Measurements from ENCODE around the gene ZNF324. TPM values are rescaled to one million over a fixed set of nuclear protein-coding genes. Genes with fewer than 3 reads are reported as not detected.
"Not testable (repeated sequence)": the region's sequence is repeated elsewhere in the genome, so short reads cannot be mapped to it uniquely, and the experiment has no call there.

The ZNF324 gene
- polyA plus RNA-seq, 1 donor (not counting 4 experiments of a cell fraction or from before 2014, with no cell fraction given) = 5.0 TPM

DNA sequence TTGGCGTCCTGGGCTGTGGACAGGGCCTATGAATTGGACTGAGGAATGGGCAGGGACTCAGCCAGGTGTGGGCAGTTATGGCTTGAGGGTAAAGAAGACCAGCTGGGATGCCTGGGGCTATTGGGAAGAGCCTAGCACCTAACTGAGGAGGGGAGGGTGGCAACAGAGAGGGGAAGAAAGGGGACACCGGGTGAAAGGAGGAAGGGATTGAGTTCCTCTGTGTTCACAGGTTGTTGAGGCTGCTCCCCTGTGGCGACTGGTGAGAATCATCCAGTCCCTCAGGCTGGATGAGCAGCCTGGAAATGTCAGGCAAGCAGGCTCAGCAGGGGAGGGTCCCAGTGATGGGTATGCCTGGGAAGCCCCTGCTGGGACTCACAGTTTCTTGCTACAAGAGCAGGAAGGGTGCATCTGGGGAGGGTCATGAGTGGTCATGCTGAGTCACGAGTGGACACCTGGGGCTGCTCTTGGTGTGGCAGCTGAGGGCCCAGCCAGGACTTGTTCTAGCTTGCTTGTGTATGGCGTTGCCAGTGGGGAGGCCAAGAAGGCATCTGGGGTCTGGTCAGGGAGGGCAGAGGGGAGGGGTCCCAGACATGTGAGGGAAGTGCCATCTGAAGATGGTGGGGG, 1.4 kb downstream of the ZNF324 start:
- no peak overlapping the region for H2AFZ ChIP-seq (ENCODE audit: control insufficient read depth, low read length)
- peaks cover 4% of the 10 kb centered on the region for H4K20me1 ChIP-seq (ENCODE audit: control insufficient read depth, extremely low read depth, insufficient read depth, low read length)
- peak overlapping the region; percentile 24 to 99 (median 29) for H3K4me3 ChIP-seq (ENCODE audit: control insufficient read depth in 2 of 3, extremely low read depth in 1 of 3, insufficient read depth in 2 of 3, low read depth in 1 of 3, low read length in 3 of 3)
- H3K4me1 ChIP-seq (ENCODE audit: control insufficient read depth, extremely low read depth, insufficient read depth, low read length) = peaks cover 14% of the 10 kb centered on the region
- no peaks in the 10 kb centered on the region for H3K9me1 ChIP-seq (ENCODE audit: control insufficient read depth, extremely low read depth, insufficient read depth, low read length)
- FAIRE-seq = no peak
- H3K27me3 ChIP-seq (ENCODE audit: control insufficient read depth, extremely low read depth, insufficient read depth, low read length) = no peaks in the 10 kb centered on the region
- H3K9me3 ChIP-seq (ENCODE audit: control insufficient read depth, low read depth, low read length) = no peaks in the 10 kb centered on the region
- H3K36me3 ChIP-seq (ENCODE audit: control insufficient read depth in 2 of 2, extremely low read depth in 1 of 2, insufficient read depth in 2 of 2, low read length in 2 of 2) = peaks cover 0 to 15% of the 10 kb centered on the region in 2 experiments
- DNase-seq (ENCODE audit: low read depth, low spot score) = no peak
- peak overlapping the region; percentile 87 for H3K4me2 ChIP-seq (ENCODE audit: control insufficient read depth, extremely low read depth, insufficient read depth, low read depth, low read length)
- no peak for TF ChIP-seq EZH2 (IDR thresholded peaks at IDR 0.05; ENCODE audit: low read length)
- TF ChIP-seq, protein P1, sequence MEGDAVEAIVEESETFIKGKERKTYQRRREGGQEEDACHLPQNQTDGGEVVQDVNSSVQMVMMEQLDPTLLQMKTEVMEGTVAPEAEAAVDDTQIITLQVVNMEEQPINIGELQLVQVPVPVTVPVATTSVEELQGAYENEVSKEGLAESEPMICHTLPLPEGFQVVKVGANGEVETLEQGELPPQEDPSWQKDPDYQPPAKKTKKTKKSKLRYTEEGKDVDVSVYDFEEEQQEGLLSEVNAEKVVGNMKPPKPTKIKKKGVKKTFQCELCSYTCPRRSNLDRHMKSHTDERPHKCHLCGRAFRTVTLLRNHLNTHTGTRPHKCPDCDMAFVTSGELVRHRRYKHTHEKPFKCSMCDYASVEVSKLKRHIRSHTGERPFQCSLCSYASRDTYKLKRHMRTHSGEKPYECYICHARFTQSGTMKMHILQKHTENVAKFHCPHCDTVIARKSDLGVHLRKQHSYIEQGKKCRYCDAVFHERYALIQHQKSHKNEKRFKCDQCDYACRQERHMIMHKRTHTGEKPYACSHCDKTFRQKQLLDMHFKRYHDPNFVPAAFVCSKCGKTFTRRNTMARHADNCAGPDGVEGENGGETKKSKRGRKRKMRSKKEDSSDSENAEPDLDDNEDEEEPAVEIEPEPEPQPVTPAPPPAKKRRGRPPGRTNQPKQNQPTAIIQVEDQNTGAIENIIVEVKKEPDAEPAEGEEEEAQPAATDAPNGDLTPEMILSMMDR (optimal IDR thresholded peaks at IDR 0.05 in 1 of 3, IDR thresholded peaks at IDR 0.05 in 1 of 3, conservative IDR thresholded peaks at IDR 0.05 in 1 of 3; ENCODE audit: extremely low read depth in 1 of 3, insufficient read depth in 2 of 3, low read length in 3 of 3) = peak in 1 of 3 experiments; percentile 51
- H3K27ac ChIP-seq (ENCODE audit: control insufficient read depth, insufficient read depth, low read length) = peak overlapping the region; percentile 3
- dilution Hi-C loops (cut with MboI; ENCODE audit: extremely low pct_ligation_motif_present, low sequenced_read_pairs) = no loop called here
- H3K9ac ChIP-seq (ENCODE audit: control insufficient read depth, extremely low read depth, insufficient read depth, low read length) = peak overlapping the region; percentile 22
- peaks cover 23% of the 10 kb centered on the region for H3K79me2 ChIP-seq (ENCODE audit: control insufficient read depth, insufficient read depth, low read length)

DNA sequence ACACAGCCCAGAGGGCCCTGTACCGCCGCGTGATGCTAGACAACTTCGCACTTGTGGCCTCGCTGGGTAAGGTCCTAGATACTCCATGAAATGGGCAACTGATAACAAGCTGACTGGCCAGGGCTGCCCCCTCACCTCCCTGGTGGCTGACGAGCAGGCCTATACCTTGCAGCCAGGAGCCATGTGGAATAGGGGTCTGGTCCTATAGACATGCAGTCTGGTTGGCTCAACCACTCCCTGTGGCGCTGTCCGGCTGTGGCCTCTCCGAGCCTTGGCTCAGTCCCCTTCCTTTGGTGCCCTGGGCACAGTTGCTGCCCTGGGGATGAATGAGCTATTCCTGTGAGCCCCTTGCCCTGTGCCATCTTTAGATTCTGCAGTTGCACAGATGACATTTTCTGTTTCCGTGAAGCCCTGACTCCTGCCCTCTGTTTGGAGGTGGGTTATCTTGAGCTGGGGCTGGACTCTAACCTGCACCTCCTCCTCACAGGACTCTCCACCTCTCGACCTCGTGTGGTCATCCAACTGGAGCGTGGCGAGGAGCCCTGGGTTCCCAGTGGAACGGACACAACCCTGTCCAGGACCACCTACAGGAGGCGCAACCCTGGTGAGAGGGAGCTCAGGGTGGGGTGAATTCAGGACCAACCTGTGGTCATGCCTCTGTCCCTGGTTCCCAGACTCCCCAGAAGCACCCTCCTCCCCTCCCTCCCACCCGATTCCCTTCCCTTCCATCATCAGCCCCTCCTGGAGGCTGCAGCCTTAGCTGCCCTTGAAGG, 2.5 kb downstream of the ZNF324 start:
- Histone ChIP-seq H3K27me3 (ENCODE audit: control insufficient read depth, extremely low read depth, insufficient read depth, low read length) (no peaks in the 10 kb centered on the region), H3K9ac (ENCODE audit: control insufficient read depth, extremely low read depth, insufficient read depth, low read length) (no peak overlapping the region), H3K27ac (ENCODE audit: control insufficient read depth, insufficient read depth, low read length) (no peak overlapping the region), H3K4me3 (ENCODE audit: control insufficient read depth in 2 of 3, extremely low read depth in 1 of 3, insufficient read depth in 2 of 3, low read depth in 1 of 3, low read length in 3 of 3) (no peak overlapping the region), H3K4me1 (ENCODE audit: control insufficient read depth, extremely low read depth, insufficient read depth, low read length) (peaks cover 14% of the 10 kb centered on the region), H3K9me1 (ENCODE audit: control insufficient read depth, extremely low read depth, insufficient read depth, low read length) (no peaks in the 10 kb centered on the region), H2AFZ (ENCODE audit: control insufficient read depth, low read length) (no peak overlapping the region), H3K36me3 (ENCODE audit: control insufficient read depth in 2 of 2, extremely low read depth in 1 of 2, insufficient read depth in 2 of 2, low read length in 2 of 2) (peaks cover 0 to 15% of the 10 kb centered on the region in 2 experiments), H3K4me2 (ENCODE audit: control insufficient read depth, extremely low read depth, insufficient read depth, low read depth, low read length) (no peak overlapping the region), H4K20me1 (ENCODE audit: control insufficient read depth, extremely low read depth, insufficient read depth, low read length) (peaks cover 4% of the 10 kb centered on the region), H3K9me3 (ENCODE audit: control insufficient read depth, low read depth, low read length) (no peaks in the 10 kb centered on the region), H3K79me2 (ENCODE audit: control insufficient read depth, insufficient read depth, low read length) (peaks cover 23% of the 10 kb centered on the region)
- no peak for DNase-seq (ENCODE audit: low read depth, low spot score)
- dilution Hi-C loops (cut with MboI; ENCODE audit: extremely low pct_ligation_motif_present, low sequenced_read_pairs) = no loop called here
- FAIRE-seq = no peak
- no peak for TF ChIP-seq EZH2 (IDR thresholded peaks at IDR 0.05; ENCODE audit: low read length)
- TF ChIP-seq, protein P1 (optimal IDR thresholded peaks at IDR 0.05 in 1 of 3, IDR thresholded peaks at IDR 0.05 in 1 of 3, conservative IDR thresholded peaks at IDR 0.05 in 1 of 3; ENCODE audit: extremely low read depth in 1 of 3, insufficient read depth in 2 of 3, low read length in 3 of 3) = no peak

DNA sequence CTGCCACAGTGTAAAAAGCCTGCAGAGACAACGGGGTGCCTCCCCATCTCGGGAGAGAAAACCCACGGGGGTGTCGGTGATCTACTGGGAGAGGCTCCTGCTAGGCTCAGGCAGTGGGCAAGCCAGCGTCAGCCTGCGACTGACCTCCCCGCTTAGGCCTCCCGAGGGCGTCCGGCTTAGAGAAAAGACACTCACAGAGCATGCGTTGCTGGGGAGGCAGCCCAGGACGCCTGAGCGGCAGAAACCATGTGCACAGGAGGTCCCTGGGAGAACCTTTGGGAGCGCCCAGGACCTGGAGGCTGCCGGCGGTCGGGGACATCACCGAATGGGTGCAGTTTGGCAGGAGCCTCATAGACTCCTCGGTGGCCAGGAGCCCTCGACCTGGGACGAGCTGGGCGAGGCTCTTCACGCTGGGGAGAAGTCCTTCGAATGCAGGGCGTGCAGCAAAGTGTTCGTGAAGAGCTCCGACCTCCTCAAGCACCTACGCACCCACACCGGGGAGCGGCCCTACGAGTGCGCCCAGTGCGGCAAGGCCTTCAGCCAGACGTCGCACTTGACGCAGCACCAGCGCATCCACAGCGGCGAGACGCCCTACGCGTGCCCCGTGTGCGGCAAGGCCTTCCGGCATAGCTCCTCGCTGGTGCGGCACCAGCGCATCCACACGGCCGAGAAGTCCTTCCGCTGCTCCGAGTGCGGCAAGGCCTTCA, 4.1 kb downstream of the ZNF324 start:
- DNase-seq (ENCODE audit: low read depth, low spot score); FAIRE-seq; H2AFZ ChIP-seq (ENCODE audit: control insufficient read depth, low read length); H3K27ac ChIP-seq (ENCODE audit: control insufficient read depth, insufficient read depth, low read length); H3K9me3 ChIP-seq (ENCODE audit: control insufficient read depth, low read depth, low read length); H3K9me1 ChIP-seq (ENCODE audit: control insufficient read depth, extremely low read depth, insufficient read depth, low read length); H3K4me2 ChIP-seq (ENCODE audit: control insufficient read depth, extremely low read depth, insufficient read depth, low read depth, low read length); H3K4me3 ChIP-seq (ENCODE audit: control insufficient read depth in 2 of 3, extremely low read depth in 1 of 3, insufficient read depth in 2 of 3, low read depth in 1 of 3, low read length in 3 of 3); H4K20me1 ChIP-seq (ENCODE audit: control insufficient read depth, extremely low read depth, insufficient read depth, low read length); H3K9ac ChIP-seq (ENCODE audit: control insufficient read depth, extremely low read depth, insufficient read depth, low read length); dilution Hi-C loops (cut with MboI; ENCODE audit: extremely low pct_ligation_motif_present, low sequenced_read_pairs); H3K27me3 ChIP-seq (ENCODE audit: control insufficient read depth, extremely low read depth, insufficient read depth, low read length): not testable (repeated sequence)
- peaks cover 0 to 15% of the 10 kb centered on the region in 2 experiments for H3K36me3 ChIP-seq (ENCODE audit: control insufficient read depth in 2 of 2, extremely low read depth in 1 of 2, insufficient read depth in 2 of 2, low read length in 2 of 2)
- peaks cover 23% of the 10 kb centered on the region for H3K79me2 ChIP-seq (ENCODE audit: control insufficient read depth, insufficient read depth, low read length)
- peaks cover 22% of the 10 kb centered on the region for H3K4me1 ChIP-seq (ENCODE audit: control insufficient read depth, extremely low read depth, insufficient read depth, low read length)
